MCF 10A (cell line): ENCODE results near the gene HAND2. TPM values are rescaled to one million over a fixed set of nuclear protein-coding genes. Genes with fewer than 3 reads are reported as not detected.

Source experiments
- Bru-seq: library from RNA; stranded (reverse); fragments of 400-500 nt; gene quantifications from one replicate; lab custom pipeline; 2021; lab: Mats Ljungman, UMichigan
- BruChase-seq, 2 experiments: library from RNA; stranded (reverse); fragments of 400-500 nt; gene quantifications; one replicate each; lab custom pipeline; 2021; lab: Mats Ljungman, UMichigan
- BruUV-seq: library from RNA; stranded (reverse); fragments of 400-500 nt; replicated peaks from 2 replicates; lab custom pipeline; 2021; lab: Mats Ljungman, UMichigan
- CTCF ChIA-PET: fragments of 300-600 bp; sonication (Branson Sonifier 250); formaldehyde crosslinking; extraction: SDS; loops from one replicate; lab custom pipeline; 2021; ENCODE audit warnings: antibody characterized with exemption, inconsistent platforms; lab: Yijun Ruan, JAX
- POLR2A ChIA-PET: fragments of 300-600, 350-650 bp; sonication (Branson Sonifier 250); formaldehyde crosslinking; extraction: SDS; loops from one replicate; lab custom pipeline; 2020; ENCODE audit warnings: antibody characterized with exemption, inconsistent platforms; lab: Yijun Ruan, JAX
- DNase-seq: peaks from one replicate; pipeline ENCODE4 v3.0.0-alpha.2; 2018; ENCODE audit not compliant: unreplicated experiment
- H3K27ac Mint-ChIP-seq: one replicate; pipeline ENCODE4 v1.8.0; 2022; ENCODE audit warnings: mild to moderate bottlenecking, low read depth, mixed read lengths; ENCODE audit not compliant: unreplicated experiment
- H3K27me3 Mint-ChIP-seq: one replicate; pipeline ENCODE4 v1.8.0; 2022; ENCODE audit warnings: mixed read lengths; ENCODE audit not compliant: insufficient read depth, unreplicated experiment
- H3K36me3 Mint-ChIP-seq: one replicate; pipeline ENCODE4 v1.8.0; 2022; ENCODE audit warnings: mild to moderate bottlenecking, moderate library complexity, mixed read lengths; ENCODE audit not compliant: insufficient read depth, unreplicated experiment
- H3K4me1 Mint-ChIP-seq: one replicate; pipeline ENCODE4 v1.8.0; 2022; ENCODE audit warnings: mixed read lengths; ENCODE audit not compliant: insufficient read depth, unreplicated experiment
- H3K4me3 Mint-ChIP-seq: one replicate; pipeline ENCODE4 v1.8.0; 2022; ENCODE audit warnings: mild to moderate bottlenecking, moderate library complexity, mixed read lengths; ENCODE audit not compliant: unreplicated experiment
- H3K9me3 Mint-ChIP-seq: one replicate; pipeline ENCODE4 v1.8.0; 2022; ENCODE audit warnings: mixed read lengths; ENCODE audit not compliant: unreplicated experiment
- CTCF ChIP-seq: fragments of 200-600 bp; IDR thresholded peaks from one replicate; pipeline ENCODE4 v1.8.0; 2022; ENCODE audit warnings: antibody characterized with exemption, mild to moderate bottlenecking; ENCODE audit not compliant: unreplicated experiment
- intact Hi-C: fragments of 100-400 bp; cut with micrococcal nuclease; formaldehyde crosslinking; loops from 2 replicates; pipeline ENCODE4 v1.14.1; 2022
- long read RNA-seq: library from polyadenylated mRNA; stranded (forward); transcript quantifications from one replicate; pipeline ENCODE4 v2.0.0, GENCODE V29; 2022
- total RNA-seq: library from RNA; stranded (reverse); gene quantifications from 2 replicates; pipeline ENCODE4 v1.2.3, GENCODE V29; 2022

Gene HAND2
- total RNA-seq = not detected in 2 replicates
- Bru-seq, nascent RNA = not detected
- BruChase-seq, experiment 1, labeled RNA remaining after a 6-hour chase = not detected
- not detected for BruChase-seq, experiment 2, labeled RNA remaining after a 2-hour chase
- long read RNA-seq = 0 reads

- DNase-seq = no peak
- Mint-ChIP-seq H3K9me3 (peaks cover 5% of the 10 kb centered on the region), H3K4me1 (no peaks in the 10 kb centered on the region), H3K4me3 (no peak within 1 kb of the TSS), H3K36me3 (peaks cover under 1% of the 10 kb centered on the region), H3K27me3 (peaks cover 8% of the 10 kb centered on the region), H3K27ac (no peak within 1 kb of the TSS)
- intact Hi-C loops = no loop called here
- ChIA-PET POLR2A (no interaction called here), CTCF (interaction anchor here (0.7 kb wide), 1 partner anchor 734 kb away, joined by 3 read pairs; no protein-coding TSS in a partner anchor)
- no TSS peak for BruUV-seq
- TF ChIP-seq CTCF = no peak
Observed at GRCh38 chr4:173529477-173530325, at the start of gene HAND2. Gene HAND2 (minus strand): TSS chr4:173530229. CDS start chr4:173529289, 940 bp downstream.

- Mint-ChIP-seq H3K4me1 (no peaks in the 10 kb centered on the region), H3K4me3 (no peak overlapping the region), H3K36me3 (no peaks in the 10 kb centered on the region), H3K27me3 (peaks cover 41% of the 10 kb centered on the region), H3K9me3 (no peaks in the 10 kb centered on the region), H3K27ac (no peak overlapping the region)
- intact Hi-C loops = no loop called here
- no peak for DNase-seq
- no peak for TF ChIP-seq CTCF
- ChIA-PET POLR2A (no interaction called here), CTCF (no interaction called here)
- BruUV-seq = no TSS peak
Observed at GRCh38 chr4:173578956-173579355, 48.9 kb upstream of the HAND2 start.

- POLR2A ChIA-PET = no interaction called here
- Mint-ChIP-seq H3K4me1 (no peaks in the 10 kb centered on the region), H3K9me3 (no peaks in the 10 kb centered on the region), H3K27me3 (peaks cover 51% of the 10 kb centered on the region), H3K36me3 (no peaks in the 10 kb centered on the region), H3K27ac (no peak overlapping the region), H3K4me3 (no peak overlapping the region)
- BruUV-seq = no TSS peak
- intact Hi-C loops = no loop called here
- CTCF ChIA-PET = interaction anchor here (0.7 kb wide), 1 partner anchor 9 kb away, joined by 3 read pairs; no protein-coding TSS in a partner anchor
- DNase-seq = no peak
- no peak for TF ChIP-seq CTCF
Observed at GRCh38 chr4:173577963-173578362, 47.9 kb upstream of the HAND2 start.

- Mint-ChIP-seq H3K9me3 (no peaks in the 10 kb centered on the region), H3K4me3 (no peak overlapping the region), H3K36me3 (no peaks in the 10 kb centered on the region), H3K4me1 (no peaks in the 10 kb centered on the region), H3K27ac (no peak overlapping the region), H3K27me3 (peaks cover 64% of the 10 kb centered on the region)
- intact Hi-C loops = no loop called here
- POLR2A ChIA-PET = interaction anchor here (0.6 to 0.7 kb wide), 3 partner anchors 66 to 1508 kb away, joined by 4 read pairs; no protein-coding TSS in a partner anchor
- no peak for DNase-seq
- BruUV-seq = no TSS peak
- CTCF ChIA-PET = interaction anchor here (0.6 kb wide), 1 partner anchor 66 kb away, joined by 3 read pairs; no protein-coding TSS in a partner anchor
- no peak for TF ChIP-seq CTCF
Observed at GRCh38 chr4:173575482-173576152, 45.6 kb upstream of the HAND2 start.
